Activated CD4-positive, alpha-beta memory T cell treated with anti-CD3 and anti-CD28 coated beads, Interleukin-2, amount 10 ng/mL, durations not matched to agents 7 days and 5 days (primary cell): ENCODE data around the gene DGKG. TPM values are rescaled to one million over a fixed set of nuclear protein-coding genes. Genes with fewer than 3 reads are reported as not detected.

Experiments used
- CTCF ChIA-PET: fragments of 350-600 bp; sonication (Branson Sonifier 250); formaldehyde crosslinking; loops from one replicate; lab custom pipeline; 2021; ENCODE audit warnings: antibody characterized with exemption, inconsistent platforms; lab: Charles Lee
- POLR2A ChIA-PET: fragments of 350-600 bp; sonication (Branson Sonifier 250); formaldehyde crosslinking; loops from one replicate; lab custom pipeline; 2021; ENCODE audit warnings: antibody characterized with exemption; lab: Charles Lee
- DNase-seq: peaks from one replicate; pipeline ENCODE4 v3.0.0-alpha.2; 2020
- H3K27ac Mint-ChIP-seq: one replicate; pipeline ENCODE4 v1.8.0; 2021; ENCODE audit warnings: mild to moderate bottlenecking, mixed read lengths
- H3K27me3 Mint-ChIP-seq: one replicate; pipeline ENCODE4 v1.8.0; 2021; ENCODE audit warnings: mixed read lengths
- H3K36me3 Mint-ChIP-seq: one replicate; pipeline ENCODE4 v1.8.0; 2021; ENCODE audit warnings: low read depth, mixed read lengths
- H3K4me1 Mint-ChIP-seq: one replicate; pipeline ENCODE4 v1.8.0; 2021; ENCODE audit warnings: mixed read lengths
- H3K4me3 Mint-ChIP-seq: one replicate; pipeline ENCODE4 v1.8.0; 2021; ENCODE audit warnings: mild to moderate bottlenecking, mixed read lengths
- H3K9me3 Mint-ChIP-seq: one replicate; pipeline ENCODE4 v1.8.0; 2021; ENCODE audit warnings: mixed read lengths
- total RNA-seq, 2 experiments: library from RNA; stranded (reverse); gene quantifications; one replicate each; pipeline ENCODE4 v1.2.3, GENCODE V29; 2021

The DGKG gene
- under 1 TPM; 0.13 to 0.58 TPM for total RNA-seq

DNA sequence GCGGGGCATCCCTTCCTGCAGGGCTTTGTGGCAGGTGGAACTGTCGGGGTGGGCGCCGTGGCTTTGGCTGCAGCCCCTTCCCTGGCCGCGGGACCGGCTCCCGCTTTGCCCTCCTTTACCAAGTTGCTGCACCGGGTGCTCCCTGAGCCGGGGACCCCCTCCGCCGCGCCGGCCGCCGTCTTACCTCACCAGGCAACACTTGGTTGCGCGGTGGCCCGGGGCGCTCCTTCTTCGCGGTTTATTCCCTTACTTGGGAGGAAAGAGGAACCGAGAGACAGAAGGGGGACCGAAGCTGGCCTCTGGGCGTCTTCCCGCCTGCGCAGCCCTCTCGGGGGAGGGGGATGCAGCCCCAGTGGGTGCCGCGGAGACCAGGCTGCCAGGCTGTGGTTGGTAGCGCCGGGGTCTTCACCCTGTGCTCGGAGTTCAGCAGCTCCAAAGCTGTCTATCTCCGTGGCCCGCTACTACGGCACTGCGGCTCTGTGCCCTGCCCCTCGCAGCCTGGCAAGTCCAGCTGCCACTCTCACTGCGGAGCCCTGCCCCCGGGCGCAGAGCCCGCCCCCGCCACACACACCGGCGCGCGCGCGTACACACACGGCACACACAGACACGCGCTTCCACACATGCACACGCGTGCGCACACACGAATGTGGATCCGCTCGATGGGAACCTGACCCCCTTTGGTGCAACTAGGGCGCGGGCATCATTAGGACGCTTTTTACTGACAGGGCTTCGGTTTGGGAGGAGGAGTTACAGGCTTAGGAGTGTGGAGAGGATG is at the start of gene DGKG:
Gene DGKG (minus strand): TSS at position 473 of the 775 bp plus-strand sequence. CDS start 41,775 bp downstream, outside the sequence.
- peaks cover 54% of the 10 kb centered on the region for H3K27me3 Mint-ChIP-seq
- ChIA-PET CTCF (no interaction called here), POLR2A (no interaction called here)
- H3K9me3 Mint-ChIP-seq: no peaks in the 10 kb centered on the region
- DNase-seq: peak; percentile 20
- H3K4me1 Mint-ChIP-seq: no peaks in the 10 kb centered on the region
- H3K27ac Mint-ChIP-seq: no peak within 1 kb of the TSS
- no peaks in the 10 kb centered on the region for H3K36me3 Mint-ChIP-seq
- H3K4me3 Mint-ChIP-seq: peak within 1 kb of the TSS; percentile 23

DNA sequence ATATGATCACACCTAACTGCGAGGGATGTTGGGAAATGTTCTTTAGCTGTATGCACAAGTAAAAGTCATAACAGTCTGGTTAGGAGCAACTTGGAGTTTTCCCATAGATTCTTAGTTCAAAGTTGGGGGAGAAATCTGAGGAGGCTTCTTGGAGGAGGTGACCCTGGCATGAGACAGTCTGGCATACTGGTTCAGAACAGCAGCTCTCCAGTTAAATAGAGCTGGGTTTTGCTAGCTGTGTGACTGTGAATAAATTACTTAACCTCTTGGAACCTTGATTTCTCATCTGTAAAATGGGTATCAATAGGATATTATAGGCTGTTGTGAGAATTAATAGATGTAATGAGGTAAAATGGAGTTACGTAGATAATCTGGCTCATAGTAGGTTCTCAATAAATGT is 49.1 kb upstream of the DGKG start:
- no peak overlapping the region for H3K4me3 Mint-ChIP-seq
- H3K4me1 Mint-ChIP-seq: peaks cover 25% of the 10 kb centered on the region
- POLR2A ChIA-PET: no interaction called here

DNA sequence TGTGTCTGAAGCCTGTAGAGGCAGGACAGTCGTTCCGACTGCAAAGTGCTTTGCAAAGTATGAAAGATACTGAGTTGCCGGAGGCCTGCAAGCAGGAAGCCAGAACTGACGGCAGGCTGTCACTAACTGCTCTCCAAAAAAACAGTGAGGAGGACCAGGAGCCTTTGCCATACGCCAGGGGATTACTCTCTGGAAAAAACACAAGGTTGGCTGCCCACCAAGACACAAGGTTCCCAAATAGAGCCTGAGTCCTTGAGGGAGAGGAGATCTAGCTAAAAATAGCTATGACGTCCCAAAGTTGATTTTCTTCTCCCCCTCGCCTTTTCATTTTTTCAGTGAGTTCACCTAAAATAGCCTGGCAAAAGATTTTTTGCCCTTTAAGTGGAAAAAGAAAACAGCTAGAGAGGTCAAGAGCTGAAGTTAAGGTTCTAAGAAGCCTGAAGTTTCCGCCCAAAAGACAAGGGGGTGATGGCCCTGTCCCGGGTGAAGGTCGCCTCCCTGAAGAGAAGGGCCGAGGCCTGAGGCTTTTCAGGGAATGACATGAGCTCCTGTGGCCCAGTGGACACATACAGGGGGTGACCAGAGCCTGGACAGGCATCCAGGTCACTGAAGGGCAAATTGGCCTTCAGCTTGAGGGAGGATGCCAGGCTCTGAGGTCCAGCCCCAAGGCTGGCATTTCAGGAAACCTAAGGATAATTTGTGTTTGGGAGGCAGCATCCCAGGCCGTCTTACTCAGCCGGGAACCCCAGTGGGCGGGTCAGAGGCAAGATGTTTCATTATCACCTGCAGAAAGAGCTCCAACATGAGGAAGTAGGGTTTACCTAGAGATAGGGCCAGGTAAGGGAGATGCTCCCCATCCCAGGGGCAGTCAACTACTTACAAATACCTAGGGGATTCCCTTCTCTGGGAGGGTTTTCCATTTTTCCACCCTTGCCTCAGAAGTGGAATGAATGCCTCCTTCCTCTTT is 44.9 kb upstream of the DGKG start:
- Mint-ChIP-seq H3K36me3 (no peaks in the 10 kb centered on the region), H3K4me3 (no peak overlapping the region), H3K27ac (no peak overlapping the region), H3K27me3 (no peaks in the 10 kb centered on the region), H3K4me1 (no peaks in the 10 kb centered on the region), H3K9me3 (peaks cover under 1% of the 10 kb centered on the region)
- no peak for DNase-seq
- ChIA-PET CTCF (no interaction called here), POLR2A (no interaction called here)

More for the DNA sequence above, 49.1 kb upstream of the DGKG start:
- Mint-ChIP-seq H3K36me3 (no peaks in the 10 kb centered on the region), H3K27me3 (peaks cover 3% of the 10 kb centered on the region), H3K9me3 (no peaks in the 10 kb centered on the region), H3K27ac (no peak overlapping the region)
- DNase-seq: no peak
- CTCF ChIA-PET: interaction anchor here (2.3 kb wide), 1 partner anchor 129 kb away, joined by 5 read pairs; no protein-coding TSS in a partner anchor

DNA sequence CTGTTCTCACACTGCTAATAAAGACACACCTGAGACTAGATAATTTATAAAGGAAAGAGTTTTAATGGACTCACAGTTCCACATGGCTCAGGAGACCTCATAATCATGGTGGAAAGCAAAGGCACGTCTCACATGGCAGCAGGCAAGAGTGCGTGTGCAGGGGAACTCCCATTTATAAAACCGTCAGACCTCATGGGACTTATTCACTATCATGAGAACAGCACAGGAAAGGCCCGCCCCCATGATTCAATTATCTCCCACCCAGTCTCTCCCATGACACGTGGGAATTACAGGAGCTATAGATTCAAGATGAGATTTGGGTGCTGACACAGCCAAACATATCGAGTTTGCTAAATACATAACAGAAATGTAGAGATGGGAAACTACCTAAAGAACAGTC is 39.5 kb upstream of the DGKG start:
- Mint-ChIP-seq H3K9me3 (peaks cover 2% of the 10 kb centered on the region), H3K4me1 (no peaks in the 10 kb centered on the region), H3K27me3 (peaks cover 2% of the 10 kb centered on the region), H3K36me3 (no peaks in the 10 kb centered on the region), H3K27ac (no peak overlapping the region), H3K4me3 (no peak overlapping the region)
- ChIA-PET POLR2A (no interaction called here), CTCF (no interaction called here)
- DNase-seq: no peak

DNA sequence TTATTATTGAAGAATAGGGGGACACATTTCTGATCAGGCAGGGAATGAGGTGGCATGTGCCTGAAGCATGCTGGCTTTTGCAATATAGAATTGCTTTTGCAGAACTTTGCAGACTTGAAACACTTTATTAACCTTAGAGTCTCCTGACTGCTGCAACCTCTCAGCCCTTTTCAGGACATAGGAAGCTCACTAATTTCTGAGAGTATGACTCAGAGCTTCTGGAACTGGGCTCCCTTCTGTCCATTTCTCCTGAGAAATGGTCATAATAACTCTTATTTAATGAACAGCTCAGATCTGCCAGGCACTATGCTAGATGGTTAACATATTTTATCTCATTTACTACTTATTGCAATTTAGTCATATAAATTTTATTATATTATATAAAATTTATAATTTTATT is 38.6 kb upstream of the DGKG start:
- Mint-ChIP-seq H3K4me3 (no peak overlapping the region), H3K9me3 (peaks cover 2% of the 10 kb centered on the region), H3K27ac (no peak overlapping the region), H3K36me3 (no peaks in the 10 kb centered on the region), H3K4me1 (no peaks in the 10 kb centered on the region), H3K27me3 (peaks cover 2% of the 10 kb centered on the region)
- DNase-seq: no peak
- CTCF ChIA-PET: no interaction called here
- POLR2A ChIA-PET: no interaction called here

DNA sequence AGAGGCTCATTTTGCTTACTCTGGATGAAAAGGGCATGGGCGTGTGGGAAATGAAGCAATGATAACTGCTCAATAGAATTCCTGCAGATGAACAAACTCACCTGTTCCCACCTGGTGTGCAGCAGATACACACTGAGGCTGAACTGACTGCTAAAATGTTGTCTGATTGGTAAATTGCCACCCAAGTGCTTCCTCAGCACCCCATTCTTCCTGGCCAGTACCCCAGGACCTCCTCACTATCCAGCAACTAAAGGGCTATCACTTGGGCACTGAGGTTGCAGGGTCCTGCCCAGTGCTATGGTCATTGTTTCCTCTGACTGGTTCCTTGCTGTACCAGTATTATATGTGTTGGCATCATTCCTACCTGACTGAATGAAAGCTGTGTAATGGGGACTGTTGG is 38.0 kb upstream of the DGKG start:
- no peak overlapping the region for H3K4me3 Mint-ChIP-seq

DNA sequence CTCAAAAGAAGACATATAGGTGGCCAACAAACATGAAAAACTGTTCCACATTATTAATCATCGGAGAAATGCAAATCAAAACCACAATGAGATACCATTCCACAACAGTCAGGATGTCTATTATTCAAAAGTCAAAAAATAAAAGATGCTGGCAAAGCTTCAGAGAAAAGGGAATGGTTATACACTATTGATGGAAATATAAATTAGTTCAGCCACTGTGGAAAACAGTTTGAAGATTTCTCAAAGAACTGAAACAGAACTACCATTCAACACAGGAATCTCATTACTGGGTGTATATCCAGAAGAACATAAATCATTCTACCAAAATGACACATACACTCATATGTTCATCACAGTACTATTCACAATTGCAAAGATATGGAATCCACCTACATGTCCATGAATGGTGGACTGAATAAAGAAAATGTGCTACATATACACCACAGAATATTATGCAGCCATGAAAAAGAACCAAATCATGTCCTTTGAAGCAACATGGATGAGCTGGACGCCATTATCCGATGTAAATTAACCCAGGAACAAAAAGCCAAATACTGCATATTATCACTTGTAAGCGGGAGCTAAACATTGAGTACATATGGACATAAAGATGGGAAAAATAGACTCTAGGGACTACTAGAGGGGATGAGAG is 32.7 kb upstream of the DGKG start:
- no peaks in the 10 kb centered on the region for H3K4me1 Mint-ChIP-seq
- H3K27ac Mint-ChIP-seq: no peak overlapping the region
- peaks cover 6% of the 10 kb centered on the region for H3K27me3 Mint-ChIP-seq
- peaks cover 4% of the 10 kb centered on the region for H3K9me3 Mint-ChIP-seq
- ChIA-PET CTCF (no interaction called here), POLR2A (no interaction called here)
- no peak for DNase-seq
- no peak overlapping the region for H3K4me3 Mint-ChIP-seq
- H3K36me3 Mint-ChIP-seq: no peaks in the 10 kb centered on the region

More for the DNA sequence above, 38.0 kb upstream of the DGKG start:
- no peaks in the 10 kb centered on the region for H3K4me1 Mint-ChIP-seq
- ChIA-PET CTCF (no interaction called here), POLR2A (no interaction called here)
- H3K9me3 Mint-ChIP-seq: peaks cover 2% of the 10 kb centered on the region
- peaks cover 2% of the 10 kb centered on the region for H3K27me3 Mint-ChIP-seq
- H3K27ac Mint-ChIP-seq: no peak overlapping the region
- no peak for DNase-seq
- H3K36me3 Mint-ChIP-seq: no peaks in the 10 kb centered on the region

DNA sequence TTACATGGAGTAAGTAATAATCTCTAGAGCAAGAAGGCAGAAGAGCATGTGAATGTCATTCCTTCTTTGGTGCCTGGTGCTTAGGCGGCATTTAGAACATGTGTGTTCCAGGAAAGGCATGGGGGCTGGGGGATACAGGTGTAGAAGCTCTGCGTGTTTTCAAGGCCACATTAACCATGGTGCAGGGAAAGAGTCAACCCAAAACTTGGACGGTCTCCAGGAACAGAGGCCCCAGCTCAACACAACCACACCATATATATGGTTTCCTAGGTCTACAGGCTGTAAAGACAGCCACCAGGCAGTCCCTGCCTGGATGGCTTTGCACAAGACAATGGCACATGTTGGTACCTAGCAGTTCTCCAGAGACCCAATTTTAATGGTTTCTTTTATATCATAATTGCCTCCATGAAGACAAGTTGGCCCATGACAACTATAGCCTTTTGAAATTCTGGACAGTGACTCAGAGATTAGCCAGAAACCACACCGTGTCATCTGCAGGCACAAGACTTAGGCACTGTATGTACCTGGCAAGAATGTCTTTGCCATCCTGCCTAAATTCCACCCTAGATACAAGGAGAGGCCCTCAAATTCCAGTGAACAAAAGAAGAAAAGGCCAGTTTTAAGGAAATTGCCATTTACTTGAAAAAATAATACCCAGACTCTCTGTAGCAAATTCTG is 25.0 kb upstream of the DGKG start:
- DNase-seq: no peak
- Mint-ChIP-seq H3K4me3 (no peak overlapping the region), H3K4me1 (no peaks in the 10 kb centered on the region), H3K27me3 (no peaks in the 10 kb centered on the region), H3K9me3 (no peaks in the 10 kb centered on the region), H3K36me3 (no peaks in the 10 kb centered on the region), H3K27ac (no peak overlapping the region)
- POLR2A ChIA-PET: no interaction called here
- CTCF ChIA-PET: no interaction called here

DNA sequence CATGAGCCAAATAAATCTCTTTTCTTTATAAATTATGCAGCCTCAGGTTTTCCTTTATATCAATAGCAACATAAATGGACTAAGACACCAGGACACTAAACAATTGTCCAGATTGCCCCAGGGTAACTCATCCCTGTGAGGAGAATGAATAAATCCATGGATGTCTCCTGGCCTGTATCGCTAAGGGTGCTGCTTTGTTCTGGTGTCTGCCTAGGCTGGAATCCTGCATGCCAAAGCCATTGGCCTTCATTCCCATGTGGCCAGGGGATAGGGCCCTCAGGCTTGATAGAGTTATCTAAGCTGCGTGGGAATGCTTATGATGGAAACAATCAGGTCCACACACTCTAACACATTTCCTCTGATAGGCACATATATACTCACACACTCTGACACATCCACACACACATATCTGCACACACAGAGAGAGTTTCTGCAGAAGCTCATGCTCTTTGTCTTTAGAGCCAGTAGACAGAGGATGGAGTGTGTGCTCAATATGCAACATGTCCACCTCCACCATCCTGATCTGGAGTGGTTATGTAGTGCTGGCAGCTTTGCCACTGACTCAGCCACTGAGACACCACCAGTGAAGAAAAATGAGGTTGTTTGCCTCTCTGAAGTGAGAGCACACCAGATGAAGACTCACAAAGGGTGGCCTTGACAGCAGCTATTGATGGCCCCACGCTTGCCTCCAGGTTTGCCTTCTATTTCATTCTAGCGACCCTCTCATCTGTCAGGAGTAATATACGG is 24.0 kb upstream of the DGKG start:
- Mint-ChIP-seq H3K4me1 (no peaks in the 10 kb centered on the region), H3K27me3 (no peaks in the 10 kb centered on the region), H3K36me3 (no peaks in the 10 kb centered on the region), H3K9me3 (no peaks in the 10 kb centered on the region), H3K4me3 (no peak overlapping the region), H3K27ac (no peak overlapping the region)
- no peak for DNase-seq
- ChIA-PET POLR2A (no interaction called here), CTCF (no interaction called here)

DNA sequence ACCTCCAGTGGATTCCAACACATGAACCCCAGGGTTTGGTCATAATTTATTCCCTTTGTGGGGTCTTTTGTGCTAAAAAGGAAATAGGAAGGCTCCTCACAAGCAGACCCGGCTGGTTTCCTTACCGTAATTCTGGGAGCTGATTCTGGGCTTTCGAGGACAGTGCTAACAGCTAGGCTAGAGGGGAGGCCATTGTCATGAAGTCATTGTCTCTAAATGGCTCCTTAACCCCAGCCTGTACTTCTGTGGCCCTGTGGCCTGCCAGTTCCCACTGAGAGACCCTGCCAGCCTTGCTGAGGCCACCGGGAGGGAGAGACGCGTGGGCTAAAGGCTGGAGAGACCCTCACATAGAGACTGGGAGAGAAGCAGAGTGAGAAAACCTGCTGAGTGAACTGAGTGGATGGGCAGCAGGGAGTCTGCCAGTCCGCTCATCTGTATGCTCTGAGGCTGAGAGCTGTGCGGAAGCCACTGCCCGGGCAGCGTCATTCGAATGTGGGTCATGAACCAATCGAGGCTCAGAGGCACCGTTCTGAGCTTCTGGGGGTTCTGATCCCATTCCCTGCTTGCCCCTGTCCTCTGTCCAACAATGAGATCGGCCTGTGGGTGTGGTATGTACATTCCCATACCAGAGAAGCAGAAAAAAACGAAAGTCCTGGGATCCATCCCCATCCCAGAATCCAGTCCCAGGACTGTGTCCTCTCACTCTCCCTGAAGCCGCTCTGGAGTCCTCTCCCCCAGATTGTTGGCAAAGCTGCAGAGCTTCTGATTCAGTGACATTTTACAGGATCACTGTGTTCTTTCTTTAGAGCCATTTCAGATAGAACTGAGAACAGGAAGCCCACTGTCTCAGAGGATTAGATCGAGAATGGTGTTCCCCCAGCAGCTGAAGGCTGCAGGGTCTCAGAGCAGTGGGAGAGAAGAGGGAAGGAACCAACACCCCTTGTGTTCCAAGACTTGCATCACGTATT is 21.3 kb upstream of the DGKG start:
- no peak overlapping the region for H3K27ac Mint-ChIP-seq

DNA sequence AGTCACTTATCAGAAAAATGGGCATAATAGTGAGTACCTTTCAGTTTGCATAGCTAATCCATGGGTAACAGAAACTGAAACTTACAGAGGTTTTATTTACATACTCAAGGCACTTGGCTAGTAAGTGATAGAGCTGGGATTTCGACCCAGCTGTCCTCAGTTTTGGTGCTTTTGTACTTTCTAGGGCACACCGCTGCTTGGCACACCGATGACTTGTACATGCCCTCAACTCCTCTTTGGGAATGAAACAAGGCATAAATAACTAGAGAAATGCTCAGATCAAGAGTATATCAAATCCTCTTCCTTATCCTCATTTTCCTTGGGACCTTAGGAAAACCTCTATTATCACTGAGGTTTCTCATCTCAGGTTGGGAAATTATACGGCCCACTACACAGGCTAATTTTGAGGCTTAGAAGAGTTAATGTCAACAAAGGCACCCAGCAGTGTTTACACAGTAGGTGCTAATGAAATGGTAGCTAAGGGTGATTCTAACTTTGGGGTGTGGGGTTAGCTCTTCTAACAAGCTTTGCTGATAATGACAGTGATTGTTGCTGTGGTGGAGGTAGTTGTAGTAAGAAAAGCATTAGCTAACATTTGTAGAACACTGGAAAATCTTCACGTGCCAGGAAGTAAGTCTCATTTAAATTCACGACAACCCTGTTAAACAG is 20.3 kb upstream of the DGKG start:
- ChIA-PET POLR2A (no interaction called here), CTCF (no interaction called here)

More for the DNA sequence above, 21.3 kb upstream of the DGKG start:
- H3K9me3 Mint-ChIP-seq: no peaks in the 10 kb centered on the region
- DNase-seq: no peak
- CTCF ChIA-PET: no interaction called here
- POLR2A ChIA-PET: no interaction called here
- no peak overlapping the region for H3K4me3 Mint-ChIP-seq
- no peaks in the 10 kb centered on the region for H3K36me3 Mint-ChIP-seq
- H3K4me1 Mint-ChIP-seq: peaks cover 2% of the 10 kb centered on the region
- H3K27me3 Mint-ChIP-seq: peaks cover 4% of the 10 kb centered on the region

More for the DNA sequence above, 20.3 kb upstream of the DGKG start:
- peaks cover 6% of the 10 kb centered on the region for H3K27me3 Mint-ChIP-seq
- H3K9me3 Mint-ChIP-seq: no peaks in the 10 kb centered on the region
- H3K4me1 Mint-ChIP-seq: peaks cover 2% of the 10 kb centered on the region
- no peak overlapping the region for H3K4me3 Mint-ChIP-seq
- no peaks in the 10 kb centered on the region for H3K36me3 Mint-ChIP-seq
- DNase-seq: no peak
- H3K27ac Mint-ChIP-seq: no peak overlapping the region
